Right ventricle myocardium inferior (tissue), 1 donor: ENCODE measurements around the gene CADPS. TPM values are rescaled to one million over a fixed set of nuclear protein-coding genes. Genes with fewer than 3 reads are reported as not detected.

Experiments
- ATAC-seq: fragments of 200-7000 bp; cut with Tn5 transposase; one replicate; pipeline ENCODE4 v1.9.1; 2020; ENCODE audit warnings: mild to moderate bottlenecking, moderate library complexity
- DNase-seq: peaks from one replicate; pipeline ENCODE4 v3.0.0; 2021; ENCODE audit errors: missing footprints
- intact Hi-C: fragments of 100-400 bp; cut with DNase I; formaldehyde crosslinking; loops from one replicate; pipeline ENCODE4 v1.11.0; 2022
- total RNA-seq: library from RNA; stranded (reverse); fragmentation: NEBNext Ultra II Directional; extraction: Animal tissue kit (Norgen Biotek cat#: 25700); gene quantifications from one replicate; pipeline ENCODE4 v1.2.1, GENCODE V29; 2021
- donor health status: DM: no; HTN: yes; CAD: no; lungs with severe emphysema.

CADPS gene
- total RNA-seq, 1 donor from 2014 or later, result 10.4 TPM

DNA sequence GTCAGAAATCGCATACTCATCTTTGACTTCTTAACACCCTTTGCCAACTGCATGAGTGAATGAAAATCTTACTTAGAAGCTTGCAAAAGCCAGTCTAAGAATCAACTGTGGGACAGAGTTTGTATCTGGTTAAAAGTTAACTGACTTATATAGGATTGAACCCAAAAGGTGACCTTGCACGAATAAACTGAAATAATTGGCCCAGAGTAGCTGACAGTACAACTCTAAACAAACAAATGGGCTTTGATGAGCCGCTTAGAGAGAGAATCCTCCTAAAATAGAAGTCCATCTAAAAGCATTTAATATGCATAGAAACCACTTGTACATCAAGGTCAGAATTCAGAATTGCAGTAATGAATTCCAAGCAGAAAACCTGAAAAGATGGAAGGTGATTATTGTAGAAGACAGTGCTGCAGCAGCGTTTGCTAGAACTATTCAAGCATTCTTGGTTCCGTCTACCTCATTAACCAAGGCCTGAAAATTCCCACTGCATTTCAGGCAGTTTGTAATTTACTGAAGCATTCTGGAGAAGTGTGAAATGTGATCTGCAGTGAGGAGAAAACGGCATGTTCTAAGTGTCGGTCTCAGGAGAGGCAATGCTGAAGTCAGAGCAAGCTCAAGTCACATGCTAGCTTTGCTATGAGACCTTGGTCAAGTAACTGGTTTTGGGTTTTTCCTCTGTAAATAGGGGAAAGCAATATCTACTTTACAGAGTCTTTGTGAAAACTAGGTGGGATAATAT, 103.7 kb downstream of the CADPS start:
- ATAC-seq, result no peak
- no peak for DNase-seq
- intact Hi-C loops, result no loop called here

DNA sequence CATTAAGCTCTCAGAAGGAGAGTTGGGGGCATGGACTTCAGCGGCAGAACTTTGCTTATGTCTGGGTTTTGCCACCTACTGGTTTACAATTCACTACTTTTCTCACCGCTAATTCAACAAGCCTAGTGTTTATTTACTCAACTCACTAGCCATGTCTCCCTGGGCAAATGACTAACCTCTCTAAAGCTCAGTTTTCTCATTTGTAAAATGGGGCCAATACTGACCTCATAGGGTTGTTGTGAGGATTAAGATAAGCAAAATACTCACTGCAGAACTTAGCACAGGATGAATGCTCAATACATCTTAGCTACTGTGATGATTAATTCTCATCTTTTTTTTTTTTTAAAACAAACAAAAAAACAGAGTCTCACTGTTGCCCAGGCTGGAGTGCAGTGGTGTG, 106.3 kb downstream of the CADPS start:
- ATAC-seq, result no peak

DNA sequence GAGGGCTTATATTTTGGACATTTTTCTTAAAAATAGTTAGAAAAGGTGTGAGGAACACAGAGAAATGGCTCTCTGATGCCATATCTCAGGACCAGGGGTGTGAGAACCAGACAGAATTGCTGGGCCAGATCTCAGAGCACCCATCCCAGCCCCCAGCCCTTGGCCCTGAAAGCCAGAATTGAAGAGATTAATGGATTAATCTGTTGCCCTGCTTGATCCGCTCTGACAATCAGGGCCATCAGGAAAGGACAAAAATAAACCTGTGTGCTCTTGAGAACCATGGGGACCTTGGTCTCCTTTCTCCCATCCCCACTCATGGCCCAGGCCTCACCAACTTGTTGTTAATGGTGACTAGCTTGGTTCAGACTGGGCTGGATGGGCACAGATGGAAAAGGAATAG, 113.5 kb downstream of the CADPS start:
- ATAC-seq (no peak), DNase-seq (no peak)
- intact Hi-C loops, result no loop called here

More for the DNA sequence above, 106.3 kb downstream of the CADPS start:
- no peak for DNase-seq
- intact Hi-C loops, result no loop called here

DNA sequence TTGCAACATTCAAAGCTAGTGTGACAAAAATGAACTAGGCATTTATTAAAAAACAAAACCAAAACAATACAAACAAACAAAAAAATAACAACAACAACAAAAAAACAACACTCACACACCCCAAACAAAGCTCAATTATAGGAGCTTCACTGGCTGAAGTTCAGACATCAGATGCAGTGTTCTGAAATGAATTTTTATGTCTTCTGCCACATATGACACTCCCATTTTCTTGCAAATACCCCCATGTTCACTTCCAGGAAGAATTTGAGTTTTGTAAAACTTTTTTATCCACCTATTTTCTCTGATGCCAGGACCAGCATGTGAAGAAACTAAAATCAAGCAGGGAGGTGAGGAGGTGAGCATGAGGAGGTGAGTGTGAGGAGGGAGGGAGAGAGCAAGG, 113.9 kb downstream of the CADPS start:
- DNase-seq (no peak), ATAC-seq (no peak)
- intact Hi-C loops, result no loop called here

DNA sequence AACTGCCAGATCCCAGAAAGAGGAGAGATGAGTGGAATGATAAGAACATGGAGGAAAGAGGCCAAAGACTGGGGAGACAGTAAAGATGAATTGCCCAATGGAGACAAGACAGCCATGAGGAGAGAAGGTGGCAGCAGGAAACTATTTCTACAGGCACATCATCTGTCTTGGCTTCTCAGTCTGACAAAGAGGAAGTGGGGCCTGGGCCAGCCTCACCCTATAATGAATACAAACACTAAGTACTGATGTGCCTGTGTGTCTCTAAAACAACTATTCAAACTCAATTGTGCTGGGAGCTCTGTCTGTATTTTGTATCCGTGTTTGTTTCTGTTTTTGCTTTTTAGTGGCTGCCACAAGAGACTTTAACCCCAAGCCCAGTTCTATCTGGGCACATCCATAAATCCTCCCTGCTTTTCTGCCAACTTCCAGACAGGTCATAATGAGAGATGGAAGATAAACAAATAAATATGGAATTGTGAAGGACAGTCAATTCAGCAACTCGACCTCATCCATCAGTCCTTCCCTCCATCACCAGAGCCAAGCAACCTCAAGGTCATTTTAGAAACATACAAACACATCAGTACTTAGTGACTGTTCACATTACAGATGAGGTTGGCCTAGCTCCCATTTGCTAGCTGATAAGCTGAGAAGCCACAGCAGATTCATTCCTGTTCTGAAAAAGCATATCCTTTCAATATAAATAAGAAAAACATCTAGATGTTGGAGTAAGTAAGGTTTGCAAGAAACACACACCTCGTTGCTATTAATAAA, 116.7 kb downstream of the CADPS start:
- ATAC-seq (no peak), DNase-seq (no peak)
- intact Hi-C loops, result no loop called here

DNA sequence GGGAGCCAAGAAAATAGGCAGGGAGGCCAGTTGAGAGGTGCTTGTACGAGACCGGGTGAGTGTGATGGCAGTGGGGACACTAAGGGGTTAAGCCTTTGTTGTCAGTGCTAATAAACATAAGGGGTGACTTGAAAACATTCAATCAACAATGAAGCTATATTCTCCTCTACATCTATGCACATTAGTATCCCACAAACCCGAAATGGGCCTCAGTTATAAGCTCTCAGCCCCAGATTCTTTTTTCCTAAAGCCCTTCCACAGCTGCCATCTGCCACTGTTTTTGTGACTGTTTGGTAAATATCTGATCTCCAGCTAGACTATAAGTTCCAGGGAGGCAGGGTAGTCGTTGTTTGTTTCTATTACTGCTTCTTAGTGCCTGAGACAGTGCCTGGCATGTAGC, 118.2 kb downstream of the CADPS start:
- intact Hi-C loops, result no loop called here
- ATAC-seq (no peak), DNase-seq (no peak)

DNA sequence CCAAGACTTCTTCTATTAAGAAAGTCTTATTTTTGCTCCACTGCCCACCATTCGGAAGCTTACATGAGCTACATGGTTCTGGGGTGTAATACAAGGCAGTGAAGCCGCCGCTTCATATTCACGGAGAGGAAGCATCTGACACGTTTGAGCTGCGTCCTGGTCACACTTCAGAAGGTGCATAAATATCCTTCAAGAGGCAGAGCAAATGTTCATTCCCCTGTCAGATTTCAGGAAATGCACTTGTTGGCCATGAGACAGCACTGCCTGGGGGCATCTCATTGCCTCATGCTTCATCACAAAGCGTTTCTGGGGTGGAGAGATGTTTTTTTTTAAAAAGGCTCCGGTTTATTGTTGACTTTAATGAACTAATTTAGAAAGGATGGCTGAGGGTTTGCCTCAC, 119.9 kb downstream of the CADPS start:
- DNase-seq (no peak), ATAC-seq (no peak)
- intact Hi-C loops, result no loop called here

DNA sequence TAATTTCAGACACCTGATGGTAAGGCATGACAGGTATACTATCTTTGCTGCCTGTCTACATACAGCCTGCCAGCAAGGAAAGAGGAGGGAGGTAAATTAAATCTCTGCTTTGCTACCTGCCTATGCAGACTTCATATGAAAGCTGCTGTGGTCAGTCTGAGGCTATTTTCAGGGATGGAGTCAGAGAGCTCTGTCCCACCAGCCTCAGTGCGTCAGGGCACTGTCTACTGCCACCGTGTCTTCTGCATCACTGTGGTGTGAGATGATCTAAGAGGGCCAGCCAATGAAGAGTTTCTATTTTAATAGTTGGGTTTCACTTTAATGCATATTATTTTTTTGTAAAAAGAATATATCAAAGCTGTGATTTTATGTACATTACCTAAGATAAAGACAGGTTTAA, 125.6 kb downstream of the CADPS start:
- DNase-seq, result no peak
- intact Hi-C loops, result no loop called here
- no peak for ATAC-seq

DNA sequence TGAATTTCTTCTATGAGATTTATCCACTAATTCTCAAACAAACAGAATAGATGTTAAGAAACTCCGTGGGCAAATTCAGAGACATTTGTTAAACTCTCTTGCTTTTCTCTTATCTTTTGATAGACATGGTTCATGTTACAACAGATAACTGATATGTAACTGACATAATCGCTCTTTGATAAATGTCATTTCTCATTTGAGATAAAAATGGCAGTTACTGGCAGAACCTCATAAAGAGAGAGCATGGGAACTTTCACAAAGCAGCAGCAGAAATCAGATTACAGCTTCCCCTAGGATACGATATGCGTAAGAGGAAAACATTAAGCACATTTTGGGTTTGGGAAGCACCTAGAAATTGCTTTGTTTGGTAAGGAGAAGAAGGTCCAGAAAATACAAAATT, 126.1 kb downstream of the CADPS start:
- ATAC-seq (no peak), DNase-seq (no peak)
- intact Hi-C loops, result no loop called here

DNA sequence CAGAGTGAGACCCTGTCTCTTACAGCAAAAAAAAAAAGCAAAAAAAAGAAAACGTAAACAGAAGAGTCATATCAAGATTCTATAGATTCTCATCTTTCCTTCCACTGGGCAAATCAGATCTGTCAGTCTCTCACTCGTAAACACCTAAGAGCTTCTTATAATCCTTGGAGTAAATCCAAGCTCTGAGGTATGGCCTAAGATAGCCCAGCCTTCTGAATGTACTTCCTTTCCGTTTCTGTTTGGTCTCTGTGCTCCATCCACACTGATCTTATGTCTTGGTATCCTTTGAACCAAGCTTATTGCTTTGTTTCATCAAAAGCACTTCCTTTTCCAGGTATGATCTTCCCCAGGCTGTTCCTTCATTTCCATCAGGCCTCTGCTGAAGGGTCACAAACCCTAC, 137.8 kb downstream of the CADPS start:
- ATAC-seq (no peak), DNase-seq (no peak)
- intact Hi-C loops, result no loop called here

DNA sequence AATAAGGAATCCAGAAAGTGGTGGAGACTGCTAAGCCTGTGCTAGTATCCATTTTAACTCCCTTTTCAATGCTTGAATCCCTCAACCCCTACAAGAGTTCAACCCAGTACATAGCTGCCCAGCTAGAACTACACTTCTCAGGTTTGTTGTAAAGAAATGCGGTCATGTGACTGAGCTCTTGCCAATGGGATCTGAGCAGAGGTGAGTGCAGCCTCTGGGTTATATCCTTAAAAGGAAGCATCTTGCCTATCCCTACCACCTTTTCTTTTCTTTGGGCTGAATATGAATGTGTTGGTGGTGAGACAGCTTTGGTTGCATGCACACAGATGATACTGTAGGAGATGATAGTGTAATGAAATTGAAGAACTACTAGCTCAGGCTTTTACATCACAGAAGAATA, 139.7 kb downstream of the CADPS start:
- intact Hi-C loops, result no loop called here
- ATAC-seq, result no peak
- no peak for DNase-seq

DNA sequence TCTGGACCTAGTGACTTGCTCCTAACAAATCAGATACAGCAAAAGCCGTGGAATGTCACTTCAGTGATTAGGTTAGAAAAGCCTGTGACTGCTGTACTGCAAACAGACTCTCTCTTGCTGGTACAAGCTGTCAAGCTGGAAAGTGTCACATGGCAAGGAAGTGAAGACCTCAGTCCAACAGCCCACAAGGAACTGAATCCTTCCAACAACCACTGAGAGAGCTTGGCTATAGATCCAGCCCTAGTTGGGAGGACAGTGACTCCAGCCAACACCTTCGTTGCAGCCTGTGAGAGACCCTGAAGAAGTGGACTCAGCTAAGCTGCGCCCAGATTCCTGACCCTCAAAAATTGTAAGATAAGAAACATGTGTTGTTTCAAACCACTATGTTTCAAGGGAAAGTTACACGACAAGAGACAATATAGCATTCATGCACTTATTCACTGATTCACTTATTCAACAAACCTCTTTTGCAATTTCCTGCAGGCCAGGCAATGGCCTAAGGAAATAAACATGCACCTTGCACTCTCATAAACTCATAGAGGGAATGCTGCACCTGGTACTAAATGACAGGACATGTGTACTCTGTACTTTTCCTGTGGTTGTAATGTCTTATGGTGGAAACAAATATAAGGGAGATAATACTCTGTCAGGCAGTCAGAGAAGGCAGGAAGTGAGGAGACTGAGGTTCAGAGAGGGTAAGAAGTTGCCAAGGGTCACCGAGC, 142.9 kb downstream of the CADPS start:
- intact Hi-C loops, result no loop called here
- ATAC-seq (no peak), DNase-seq (no peak)

DNA sequence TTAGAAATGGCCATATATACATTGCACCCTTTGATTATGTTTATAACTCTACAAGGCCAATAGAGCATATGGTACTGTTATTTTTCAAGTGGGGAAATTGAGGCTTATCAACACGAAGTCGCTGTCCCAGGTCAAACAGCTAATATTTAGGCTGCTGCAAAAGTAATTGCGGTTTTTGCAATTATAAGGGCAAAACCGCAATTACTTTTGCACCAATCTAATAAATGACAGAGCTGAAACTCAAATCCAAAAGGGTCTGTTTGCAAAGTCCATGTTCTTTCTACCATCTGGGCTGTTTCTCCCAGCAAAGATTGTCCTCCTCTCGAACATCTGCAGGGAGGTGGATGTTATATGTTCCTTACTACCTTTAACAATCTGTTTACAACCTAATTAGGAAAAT, 147.2 kb downstream of the CADPS start:
- DNase-seq (no peak), ATAC-seq (no peak)
- intact Hi-C loops, result no loop called here

DNA sequence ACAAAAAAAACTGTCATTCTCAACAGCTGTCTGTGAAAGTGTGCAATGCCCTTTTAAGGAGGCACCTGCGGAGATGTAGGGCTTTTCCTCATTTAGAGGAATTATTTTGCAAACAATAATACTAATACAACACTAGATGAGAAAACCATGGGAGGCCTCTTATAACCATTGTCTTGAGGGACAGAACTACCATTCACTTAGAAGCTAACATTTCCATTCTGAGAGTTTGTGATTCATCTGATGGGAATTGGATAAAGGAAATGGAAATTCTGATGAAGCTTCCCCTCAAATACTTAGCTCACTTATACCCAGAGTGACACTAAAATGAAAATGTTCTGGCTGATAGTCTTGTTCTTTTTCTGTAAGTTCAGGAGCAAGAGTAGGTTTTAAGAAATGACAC, 147.7 kb downstream of the CADPS start:
- DNase-seq, result no peak
- intact Hi-C loops, result no loop called here
- no peak for ATAC-seq

DNA sequence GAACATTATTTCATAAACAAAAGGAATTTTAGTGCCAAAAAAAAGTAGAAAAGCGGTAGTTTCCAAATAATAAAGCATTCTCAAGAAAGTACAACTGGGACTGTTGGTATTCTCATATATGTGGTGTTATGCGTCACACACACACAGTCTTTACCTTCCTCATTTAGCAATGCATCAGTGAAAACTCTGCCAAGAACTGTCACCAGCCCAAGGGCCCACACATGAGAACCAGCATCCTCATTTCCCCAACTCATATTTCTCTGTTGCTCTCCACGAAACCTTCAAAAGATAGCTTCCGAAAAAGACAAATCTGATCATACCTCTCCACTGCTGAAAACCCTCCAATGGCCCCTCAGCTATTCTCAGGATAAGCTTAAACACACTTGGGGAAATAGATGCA, 150.7 kb downstream of the CADPS start:
- no peak for DNase-seq
- intact Hi-C loops, result no loop called here
- ATAC-seq, result no peak

DNA sequence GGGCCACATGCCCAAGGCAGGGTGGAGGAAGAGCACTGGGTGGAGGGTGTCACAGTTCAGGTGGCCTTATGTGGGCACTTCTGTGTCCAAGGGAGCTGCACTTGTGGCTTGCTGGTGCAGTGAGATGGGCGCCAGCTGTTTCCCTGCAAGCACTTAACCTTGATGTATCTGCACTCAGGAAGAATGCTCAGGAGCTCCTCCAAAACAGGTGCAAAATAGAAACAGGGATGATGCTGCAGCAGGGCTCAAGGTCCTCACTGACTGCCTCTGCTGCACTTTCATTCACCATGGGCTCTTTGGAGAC, 151.3 kb downstream of the CADPS start:
- no peak for DNase-seq
- ATAC-seq, result no peak
- intact Hi-C loops, result no loop called here

DNA sequence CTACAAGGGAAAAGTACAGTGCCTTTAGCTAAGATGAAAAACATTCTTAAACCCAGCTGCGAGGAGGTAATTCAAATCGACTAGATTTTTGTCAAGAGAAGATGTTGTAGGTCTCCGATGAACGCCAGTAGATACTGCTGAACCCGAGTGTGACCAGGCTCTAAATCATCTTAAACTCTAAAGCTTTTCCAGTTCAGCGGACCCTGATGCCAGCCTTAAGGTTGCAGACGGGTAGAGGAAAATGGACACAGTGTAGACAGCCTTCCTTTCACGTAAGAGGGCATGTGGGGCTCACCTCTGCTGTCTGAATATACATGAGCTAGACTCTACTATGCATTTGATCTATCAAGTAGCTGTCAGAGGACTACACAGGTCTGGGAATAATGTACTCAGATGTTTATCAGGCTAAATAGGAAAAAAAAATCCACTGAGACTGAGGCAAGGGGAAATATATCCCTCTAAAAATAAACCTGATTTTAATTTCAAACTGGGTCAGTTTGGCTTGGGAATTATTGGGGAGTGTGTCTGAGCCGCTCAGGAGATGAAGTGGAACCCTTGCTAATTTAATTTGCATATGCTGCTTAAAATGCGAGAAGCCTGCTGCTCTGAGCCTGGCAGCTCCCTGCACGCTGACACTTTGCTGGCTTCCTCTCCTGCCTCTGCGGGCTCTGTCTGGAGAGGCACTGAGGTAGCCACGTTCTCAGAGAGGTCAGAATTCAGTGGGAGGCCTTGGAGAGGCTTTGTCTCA, 151.9 kb downstream of the CADPS start:
- no peak for ATAC-seq
- intact Hi-C loops, result no loop called here
- no peak for DNase-seq

DNA sequence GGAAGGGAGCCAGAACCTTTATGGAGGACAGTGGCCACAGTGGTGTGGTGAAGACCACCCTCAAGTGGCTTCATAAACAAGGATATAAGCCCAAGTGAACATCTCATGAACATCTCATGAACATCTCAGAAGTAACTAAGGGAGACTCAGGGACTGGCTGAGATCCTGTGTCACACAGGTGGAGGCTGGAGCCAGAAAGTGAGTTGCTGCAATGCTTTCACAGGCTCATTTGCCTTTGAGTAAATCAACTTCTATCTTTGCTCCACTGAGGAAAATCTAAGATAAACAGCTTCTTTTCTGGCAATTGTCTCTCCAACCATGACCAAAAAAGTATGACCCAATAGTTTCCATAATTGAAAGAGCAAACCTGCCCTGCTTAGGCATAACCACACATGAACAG, 152.9 kb downstream of the CADPS start:
- DNase-seq (no peak), ATAC-seq (no peak)
- intact Hi-C loops, result no loop called here

DNA sequence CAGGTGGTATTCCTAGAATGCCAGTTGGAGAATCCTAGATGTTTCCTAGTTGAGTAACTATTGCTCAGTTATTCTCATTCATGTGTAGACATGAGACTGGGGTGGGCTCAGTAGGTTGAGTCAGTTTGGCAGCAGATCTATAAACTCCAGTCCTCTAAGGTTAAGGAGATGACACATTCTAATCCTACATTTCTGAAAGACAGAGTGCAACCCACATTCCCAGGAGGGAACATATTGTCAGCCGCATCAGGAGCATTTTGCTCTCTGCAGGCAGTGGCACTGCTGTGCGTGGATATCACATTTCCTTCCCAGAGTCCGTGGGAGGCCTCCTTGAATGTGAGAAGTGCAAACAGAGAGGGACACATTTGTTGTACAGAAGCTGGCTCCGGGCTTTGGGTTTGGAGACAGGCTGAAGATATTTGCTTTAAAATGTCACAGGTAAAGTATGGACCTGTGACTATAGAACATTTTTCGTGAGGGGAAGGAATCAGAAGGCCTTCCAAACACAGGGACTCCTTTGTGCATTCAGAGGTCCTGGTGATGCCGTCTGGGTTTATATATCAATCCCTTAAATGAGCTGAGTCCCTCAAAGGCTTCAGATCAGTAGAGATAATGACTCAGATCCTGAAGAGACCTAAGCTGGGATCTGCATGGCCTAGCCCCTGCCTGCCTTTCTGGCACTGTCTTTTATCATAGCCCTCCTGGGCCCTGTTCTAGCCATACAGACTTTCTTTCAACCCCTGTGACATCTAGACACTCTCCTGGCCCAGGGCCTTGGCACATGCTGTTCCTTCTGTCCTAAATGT, 156.5 kb downstream of the CADPS start:
- ATAC-seq (no peak), DNase-seq (no peak)
- intact Hi-C loops, result no loop called here
